ENCODE data around the gene PFKFB1. TPM values are rescaled to one million over a fixed set of nuclear protein-coding genes. Genes with fewer than 3 reads are reported as not detected.

Gene PFKFB1
- not detected in 2 replicates for polyA plus RNA-seq

DNA sequence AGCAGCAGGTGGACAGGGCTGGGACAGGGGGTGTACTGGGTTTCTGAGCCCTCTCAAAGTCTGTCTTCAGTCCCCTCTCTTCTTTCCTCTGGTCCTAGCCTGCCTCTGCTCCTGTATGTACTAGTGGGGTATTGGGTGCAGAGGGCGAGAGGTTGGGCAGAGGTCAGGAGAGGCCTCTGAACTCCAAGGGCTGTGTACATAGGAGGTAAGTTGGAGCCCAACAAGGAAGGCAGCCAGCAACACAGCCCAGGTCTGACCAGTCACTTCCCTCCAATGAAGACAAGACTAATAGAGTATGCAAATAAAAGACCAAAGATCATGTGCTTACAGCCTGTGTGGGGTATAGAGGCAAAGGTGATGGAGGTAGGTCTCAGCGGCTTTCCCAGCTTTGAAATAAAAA lies at the start of gene PFKFB1:
Gene PFKFB1, minus strand, starts transcription at position 90 of the 400 bp plus-strand sequence. CDS start 181 bp downstream, outside the sequence.

DNA sequence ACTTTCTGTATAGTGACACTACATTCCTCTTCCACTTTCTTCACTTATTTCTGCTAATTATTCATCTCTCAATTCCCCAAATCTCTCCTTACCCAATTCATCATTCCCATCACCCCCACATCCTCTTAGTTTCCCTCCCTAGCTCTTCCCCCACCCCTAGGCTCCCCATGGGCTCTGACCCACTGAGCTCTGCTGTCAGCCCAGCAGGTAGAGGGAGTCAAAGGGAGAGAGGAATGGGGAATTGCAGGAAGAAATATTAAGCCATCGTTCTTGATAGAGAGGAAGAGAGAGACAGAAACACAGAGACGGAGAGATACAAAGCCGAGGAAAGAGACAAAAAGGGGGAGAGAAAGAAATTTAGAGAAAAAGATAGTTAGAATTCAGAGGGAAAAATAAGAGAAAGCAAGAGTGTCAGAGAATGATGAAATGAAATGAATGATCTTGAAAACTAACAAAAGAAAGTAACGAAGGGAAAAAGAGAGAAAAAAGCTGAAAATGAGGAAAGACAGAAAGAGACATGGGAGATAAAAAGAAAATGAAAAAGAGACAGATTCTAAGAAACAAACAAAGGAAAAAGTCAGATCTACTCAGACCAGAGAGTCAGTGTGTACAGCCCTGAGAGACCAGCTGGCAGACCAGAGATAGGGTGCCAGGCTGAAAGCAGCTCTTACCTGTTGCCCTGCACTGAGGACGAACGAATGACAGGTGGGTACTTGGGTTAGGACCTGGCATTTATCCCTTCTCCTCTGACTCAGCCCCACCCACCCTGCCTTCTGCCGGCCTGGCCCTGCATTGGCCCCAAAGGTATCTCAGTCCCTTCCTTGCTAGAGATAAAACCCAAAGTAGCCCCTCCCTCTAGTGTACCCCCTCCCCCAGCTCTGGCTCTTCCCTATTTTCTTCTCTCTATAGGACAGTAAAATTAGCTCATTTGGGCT lies 36.5 kb upstream of the PFKFB1 start, which contains the start of gene ALAS2:
Gene ALAS2, minus strand, starts transcription at position 707 of the 935 bp plus-strand sequence. CDS start 4,977 bp downstream, outside the sequence.

DNA sequence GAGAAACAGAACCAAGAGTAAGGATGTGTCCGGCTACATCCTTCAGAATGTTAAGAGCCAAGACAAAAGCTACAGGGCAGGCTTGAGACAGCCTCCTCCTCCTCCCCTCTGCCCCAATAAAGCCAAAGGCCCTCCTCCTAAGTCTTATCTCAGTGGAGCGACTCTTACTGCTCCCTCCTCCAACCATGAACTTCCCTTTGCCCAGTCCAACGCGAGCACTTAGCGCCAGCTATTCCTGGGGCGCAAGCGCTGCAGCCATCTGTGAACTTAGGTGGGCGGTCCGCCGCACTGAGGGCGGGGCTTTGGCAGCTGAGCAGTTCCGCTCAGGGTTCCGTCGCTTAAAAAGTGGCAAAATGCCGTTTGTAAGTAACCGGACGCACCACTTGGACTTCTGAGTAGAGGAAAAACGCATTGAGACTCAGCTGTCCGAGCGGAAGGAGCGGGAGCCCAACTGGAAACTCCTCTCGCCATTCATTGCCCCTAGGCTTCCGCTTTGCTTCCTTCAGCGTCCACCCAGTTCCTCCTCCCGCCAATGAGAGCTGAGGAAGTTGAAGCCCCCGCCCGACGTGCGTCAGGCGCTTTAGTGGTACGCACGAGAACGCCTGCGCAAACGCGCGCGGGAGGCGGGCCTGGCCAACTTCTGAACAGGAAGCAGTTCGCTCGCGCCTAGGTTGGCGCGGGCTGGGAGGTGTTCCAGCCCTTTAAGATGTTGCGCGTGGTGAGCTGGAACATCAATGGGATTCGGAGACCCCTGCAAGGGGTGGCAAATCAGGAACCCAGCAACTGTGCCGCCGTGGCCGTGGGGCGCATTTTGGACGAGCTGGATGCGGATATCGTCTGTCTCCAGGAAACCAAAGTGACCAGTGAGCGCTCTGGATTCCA lies 6.0 kb upstream of the PFKFB1 start, which contains the start of gene APEX2:
Gene APEX2, plus strand, starts transcription at position 647 of the 882 bp plus-strand sequence. Its CDS starts 60 bp downstream, at position 707.

DNA sequence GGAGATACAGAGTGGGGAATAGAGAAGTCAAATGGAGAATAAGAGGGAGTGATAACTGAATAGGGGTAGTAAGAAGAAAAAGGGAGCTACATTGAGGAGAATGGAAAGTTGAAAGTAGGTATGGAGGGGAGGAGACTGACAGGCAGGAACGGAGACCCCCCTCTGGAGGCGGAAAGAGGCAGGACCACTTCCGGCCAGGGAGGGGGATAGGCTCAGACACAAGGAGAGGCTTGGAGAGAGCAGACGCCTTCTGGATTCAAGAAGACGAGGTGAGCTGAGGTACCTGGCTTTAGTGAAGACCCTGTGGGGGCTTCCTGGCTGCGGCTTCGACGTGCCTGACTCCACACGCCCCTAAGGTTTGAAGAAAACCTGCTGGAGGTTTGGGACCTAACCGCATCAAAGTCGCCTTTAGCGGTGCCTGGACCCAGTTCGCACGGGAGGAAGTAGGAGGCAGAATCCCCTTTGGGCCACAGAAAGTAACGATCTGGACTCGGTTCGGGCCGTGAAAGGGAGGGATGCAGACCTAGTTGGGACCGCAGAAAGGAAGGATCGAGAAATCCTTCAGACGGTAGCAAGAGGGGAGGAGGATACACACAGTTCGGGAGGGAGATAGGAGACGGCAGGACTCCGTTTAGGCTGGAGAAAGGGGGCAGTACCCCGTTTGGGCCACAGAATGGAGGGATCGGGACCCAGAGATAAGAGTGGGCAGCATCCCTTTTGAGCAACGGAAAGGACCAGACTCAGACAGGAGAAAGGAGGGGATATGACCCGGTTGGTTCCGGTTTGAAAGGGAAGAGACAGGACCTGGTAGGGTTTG lies 73.2 kb downstream of the PFKFB1 start, which contains the start of gene TRO:
Gene TRO, plus strand, starts transcription at position 215 of the 817 bp plus-strand sequence. CDS start 1,423 bp downstream, outside the sequence.

Other genes starting within 250 kb of the PFKFB1 start
- gene ITIH6, start 195.9 kb downstream of the PFKFB1 start, polyA plus RNA-seq = not detected in 2 replicates
- gene MAGED2, start 186.4 kb downstream of the PFKFB1 start, polyA plus RNA-seq = 51.6 and 70.1 TPM in 2 replicates
- 27.0 and 31.1 TPM in 2 replicates for gene TRO, start 73.4 kb downstream of the PFKFB1 start, polyA plus RNA-seq
- 1.5 and 2.0 TPM in 2 replicates for gene APEX2, start 6.2 kb upstream of the PFKFB1 start, polyA plus RNA-seq
- gene ALAS2, start 36.8 kb upstream of the PFKFB1 start, polyA plus RNA-seq = not detected in 2 replicates
- not detected in 2 replicates for gene PAGE2B, start 80.8 kb upstream of the PFKFB1 start, polyA plus RNA-seq
- gene PAGE2, start 94.8 kb upstream of the PFKFB1 start, polyA plus RNA-seq = not detected in 2 replicates
- not detected in 2 replicates for gene PAGE5, start 226.2 kb upstream of the PFKFB1 start, polyA plus RNA-seq